ENCODE data around the gene LRRC23. TPM values are rescaled to one million over a fixed set of nuclear protein-coding genes. Genes with fewer than 3 reads are reported as not detected.

LRRC23 gene
- total and polyA plus RNA-seq, 9 of the 15 experiments (the other 6 are each of a cell fraction or from before 2014, with no cell fraction given), result 2.2 to 7.0 (median 3.0) TPM

DNA sequence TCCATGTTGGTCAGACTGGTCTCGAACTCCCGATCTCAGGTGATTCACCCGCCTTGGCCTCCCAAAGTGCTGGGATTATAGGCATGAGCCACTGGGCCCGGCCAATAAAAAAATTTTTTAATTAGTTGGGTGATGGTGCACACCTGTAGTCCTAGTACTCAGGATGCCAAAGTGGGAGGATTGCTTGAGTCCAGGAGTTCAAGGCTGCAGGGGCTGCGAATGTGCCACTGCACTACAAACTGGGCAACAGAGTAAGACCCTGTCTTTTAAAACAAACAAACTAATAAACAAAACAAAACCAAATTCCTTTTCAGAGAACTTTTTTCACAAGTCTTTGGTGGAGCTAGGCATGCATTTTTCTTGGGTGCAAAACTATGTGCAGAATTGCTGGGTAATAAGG is 21.4 kb upstream of the LRRC23 start:
- ATAC-seq, result no peak
- TF ChIP-seq ZNF707 (CRISPR knock-in tag; conservative IDR thresholded peaks at IDR 0.05) (no peak), HINFP (tag; conservative IDR thresholded peaks at IDR 0.05; ENCODE audit: low read depth) (no peak), POLR2A (conservative IDR thresholded peaks at IDR 0.05) (no peak), SLC30A9 (CRISPR knock-in tag; IDR thresholded peaks at IDR 0.05) (no peak)
- peaks cover 14% of the 10 kb centered on the region; the same call in 1 of the 3 replicates for H3K36me3 ChIP-seq (ENCODE audit: control insufficient read depth, insufficient read depth, low read length)
- in situ Hi-C loops (cut with MboI) (no loop called here), intact Hi-C loops (cut with micrococcal nuclease) (no loop called here)
- FAIRE-seq, result no peak
- BruUV-seq (replicated peaks), result no TSS peak
- no peak overlapping the region for H3K9ac ChIP-seq (ENCODE audit: insufficient read depth in 1 of 2, low read depth in 2 of 2, low read length in 2 of 2)
- no peaks in the 10 kb centered on the region for H3K79me2 ChIP-seq (ENCODE audit: control insufficient read depth, insufficient read depth, low read length)
- no peaks in the 10 kb centered on the region for H3K9me3 ChIP-seq (replicated peaks; ENCODE audit: control insufficient read depth, insufficient read depth, low read depth, low read length)
- no peak overlapping the region for H3K27ac ChIP-seq (ENCODE audit: extremely low read depth, low read depth, low read length)
- no peak overlapping the region for H3K4me3 ChIP-seq
- ChIA-PET POLR2A (interaction anchor here (1.0 to 2.0 kb wide), 3 partner anchors 8 to 16 kb away, joined by 3 to 5 read pairs (median 4); partner anchors contain the start of genes SPSB2 and TPI1), CTCF (ENCODE audit: low intra/inter-chr PET ratio) (no interaction called here)
- peaks cover 3 to 9% of the 10 kb centered on the region in 2 experiments; a peak in 2 of 5 replicates for H3K4me1 ChIP-seq (replicated peaks in 1 of 2; ENCODE audit: control insufficient read depth in 2 of 2, insufficient read depth in 2 of 2, low read length in 2 of 2)
- WGBS (ENCODE audit: insufficient coverage, low coverage, missing lambda C conversion rate), result 94% methylated on average over 5 of the region's 5 CpGs
- H2AFZ ChIP-seq (ENCODE audit: low read depth, low read length), result no peak overlapping the region
- H3K27me3 ChIP-seq (ENCODE audit: control insufficient read depth in 2 of 2, insufficient read depth in 2 of 2, low read length in 2 of 2), result no peaks in the 10 kb centered on the region
- no peaks in the 10 kb centered on the region for H3K9me1 ChIP-seq (ENCODE audit: control insufficient read depth, insufficient read depth, low read length)
- no peak for DNase-seq (ENCODE audit: extremely low read depth in 1 of 4, low spot score in 3 of 4)
- no peak overlapping the region for H3K4me2 ChIP-seq (ENCODE audit: insufficient read depth, low read length)
- no peaks in the 10 kb centered on the region for H4K20me1 ChIP-seq (replicated peaks; ENCODE audit: control insufficient read depth, insufficient read depth, low read length)

DNA sequence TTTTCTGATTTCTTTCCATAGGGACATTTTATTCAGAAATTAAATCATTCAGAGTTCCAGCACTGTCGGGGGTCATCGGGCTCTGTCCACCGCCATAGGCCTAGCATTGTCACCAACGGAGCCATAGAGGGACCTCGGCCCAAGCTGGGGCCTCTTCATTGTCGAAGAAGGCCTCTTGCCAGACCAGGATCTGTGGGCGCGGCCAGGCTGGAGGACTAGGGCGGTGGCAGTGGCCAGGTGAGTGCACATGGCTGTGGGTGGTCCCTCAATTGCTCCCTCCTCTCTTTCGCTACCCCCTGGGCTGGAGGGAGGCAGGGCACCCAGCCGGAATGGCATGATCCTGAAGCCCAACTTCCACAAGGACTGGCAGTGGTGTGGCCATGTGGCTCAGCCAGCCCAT is 20.9 kb upstream of the LRRC23 start:
- no peak overlapping the region for H3K4me2 ChIP-seq (ENCODE audit: insufficient read depth, low read length)
- no peaks in the 10 kb centered on the region for H3K9me3 ChIP-seq (replicated peaks; ENCODE audit: control insufficient read depth, insufficient read depth, low read depth, low read length)
- no peak overlapping the region for H2AFZ ChIP-seq (ENCODE audit: low read depth, low read length)
- ATAC-seq, result no peak
- H3K9me1 ChIP-seq (ENCODE audit: control insufficient read depth, insufficient read depth, low read length), result no peaks in the 10 kb centered on the region
- peaks cover 14% of the 10 kb centered on the region; the same call in 1 of the 3 replicates for H3K36me3 ChIP-seq (ENCODE audit: control insufficient read depth, insufficient read depth, low read length)
- H4K20me1 ChIP-seq (replicated peaks; ENCODE audit: control insufficient read depth, insufficient read depth, low read length), result no peaks in the 10 kb centered on the region
- H3K27ac ChIP-seq (ENCODE audit: extremely low read depth, low read depth, low read length), result no peak overlapping the region
- POLR2A ChIA-PET, result interaction anchor here (1.0 kb wide), 2 partner anchors 10 to 14 kb away, joined by 3 read pairs; partner anchors contain the start of gene SPSB2
- intact Hi-C loops (cut with micrococcal nuclease) (no loop called here), in situ Hi-C loops (cut with MboI) (no loop called here)
- no peak overlapping the region for H3K4me3 ChIP-seq
- no TSS peak for BruUV-seq (replicated peaks)
- H3K9ac ChIP-seq (ENCODE audit: insufficient read depth in 1 of 2, low read depth in 2 of 2, low read length in 2 of 2), result no peak overlapping the region; a peak in 1 of 4 replicates
- H3K27me3 ChIP-seq (ENCODE audit: control insufficient read depth in 2 of 2, insufficient read depth in 2 of 2, low read length in 2 of 2), result no peaks in the 10 kb centered on the region
- no peak for DNase-seq (ENCODE audit: extremely low read depth in 1 of 4, low spot score in 3 of 4)
- no peaks in the 10 kb centered on the region for H3K79me2 ChIP-seq (ENCODE audit: control insufficient read depth, insufficient read depth, low read length)
- CTCF ChIA-PET (ENCODE audit: low intra/inter-chr PET ratio), result no interaction called here
- H3K4me1 ChIP-seq (replicated peaks in 1 of 2; ENCODE audit: control insufficient read depth in 2 of 2, insufficient read depth in 2 of 2, low read length in 2 of 2), result peaks cover 3 to 9% of the 10 kb centered on the region in 2 experiments; a peak in 2 of 5 replicates
- FAIRE-seq, result no peak
- 88% methylated on average over 4 of the region's 11 CpGs for WGBS (ENCODE audit: insufficient coverage, low coverage, missing lambda C conversion rate)
- TF ChIP-seq ZNF717 (CRISPR knock-in tag; IDR thresholded peaks at IDR 0.05), result no peak
- TF ChIP-seq MXI1 (IDR thresholded peaks at IDR 0.05; ENCODE audit: low read depth, low read length), result no peak
- TF ChIP-seq MCM5 (IDR thresholded peaks at IDR 0.05; ENCODE audit: low read depth), result no peak
- TF ChIP-seq RFX1 (IDR thresholded peaks at IDR 0.05), result no peak
- TF ChIP-seq, protein P1, sequence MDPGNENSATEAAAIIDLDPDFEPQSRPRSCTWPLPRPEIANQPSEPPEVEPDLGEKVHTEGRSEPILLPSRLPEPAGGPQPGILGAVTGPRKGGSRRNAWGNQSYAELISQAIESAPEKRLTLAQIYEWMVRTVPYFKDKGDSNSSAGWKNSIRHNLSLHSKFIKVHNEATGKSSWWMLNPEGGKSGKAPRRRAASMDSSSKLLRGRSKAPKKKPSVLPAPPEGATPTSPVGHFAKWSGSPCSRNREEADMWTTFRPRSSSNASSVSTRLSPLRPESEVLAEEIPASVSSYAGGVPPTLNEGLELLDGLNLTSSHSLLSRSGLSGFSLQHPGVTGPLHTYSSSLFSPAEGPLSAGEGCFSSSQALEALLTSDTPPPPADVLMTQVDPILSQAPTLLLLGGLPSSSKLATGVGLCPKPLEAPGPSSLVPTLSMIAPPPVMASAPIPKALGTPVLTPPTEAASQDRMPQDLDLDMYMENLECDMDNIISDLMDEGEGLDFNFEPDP (CRISPR knock-in tag; IDR thresholded peaks at IDR 0.05), result no peak
- TF ChIP-seq CSDE1 (IDR thresholded peaks at IDR 0.05), result no peak
- TF ChIP-seq ELK3 (CRISPR knock-in tag; IDR thresholded peaks at IDR 0.05), result no peak
- no peak for TF ChIP-seq ZNF699 (CRISPR knock-in tag; IDR thresholded peaks at IDR 0.05; ENCODE audit: insufficient replicate concordance)
- TF ChIP-seq NCOA1 (IDR thresholded peaks at IDR 0.05; ENCODE audit: low read depth), result no peak
- no peak for TF ChIP-seq MIER1 (IDR thresholded peaks at IDR 0.05; ENCODE audit: low read depth)
- TF ChIP-seq ZNF586 (CRISPR knock-in tag; conservative IDR thresholded peaks at IDR 0.05), result no peak
